Ovary (tissue), 3 donors: ENCODE data around the gene MRM2.

Experiments
- POLR2A ChIP-seq: fragments of 450-650 bp; IDR thresholded peaks from one replicate; pipeline ENCODE4 v1.6.1; 2017; ENCODE audit warnings: antibody characterized with exemption, mild to moderate bottlenecking, moderate library complexity
- TF ChIP-seq, protein P1 (sequence below), 3 donors: fragments of 450-650 bp in 2 of 3; fragments of 200-600 bp in 1 of 3; IDR thresholded peaks; one replicate each; pipeline versions ENCODE4 v1.5.1 to v1.8.0; 2016 to 2022; ENCODE audit warnings: antibody characterized with exemption in 3 of 3, mild to moderate bottlenecking in 1 of 3
- donor health status: DM: no; HTN: no; CAD: no.

DNA sequence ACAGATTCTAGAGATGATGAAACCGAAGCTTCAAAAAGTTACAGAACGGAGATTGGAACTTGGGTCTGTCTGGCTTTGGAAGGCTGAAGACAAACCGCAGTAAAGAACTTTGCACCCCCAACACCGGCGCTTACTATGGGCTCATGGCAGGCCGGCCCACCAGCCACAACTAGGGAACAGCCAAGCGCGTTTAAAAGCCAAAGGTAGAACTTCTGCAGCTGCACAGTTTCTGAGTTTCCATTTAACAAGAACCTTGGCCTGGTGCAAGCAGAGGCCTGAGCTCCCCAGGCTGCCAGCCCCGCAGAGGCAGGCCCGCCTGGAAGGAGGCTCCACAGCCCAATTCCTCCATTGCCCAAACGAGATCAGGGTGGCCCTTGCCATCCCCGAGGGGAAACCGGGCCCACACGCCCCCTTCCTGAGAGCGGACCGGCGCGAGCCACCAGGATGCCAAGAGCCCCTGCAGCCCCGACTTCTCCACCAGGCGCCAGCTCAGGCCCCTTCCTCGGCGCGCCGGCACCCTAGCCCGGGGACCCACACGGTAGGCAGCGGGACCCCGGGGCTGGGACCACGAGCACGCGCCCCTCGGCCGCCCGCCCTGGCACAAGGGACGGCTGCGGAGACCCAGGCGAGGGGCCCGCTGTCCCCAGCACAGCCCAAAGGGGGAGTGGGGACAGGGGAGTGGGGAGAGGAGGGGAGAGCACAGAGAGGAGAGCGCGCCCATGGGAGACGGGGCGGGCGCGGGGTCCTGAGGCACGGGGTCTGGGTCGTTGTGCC is 9.8 kb downstream of the MRM2 start:
- no peak for TF ChIP-seq POLR2A
- TF ChIP-seq, protein P1, sequence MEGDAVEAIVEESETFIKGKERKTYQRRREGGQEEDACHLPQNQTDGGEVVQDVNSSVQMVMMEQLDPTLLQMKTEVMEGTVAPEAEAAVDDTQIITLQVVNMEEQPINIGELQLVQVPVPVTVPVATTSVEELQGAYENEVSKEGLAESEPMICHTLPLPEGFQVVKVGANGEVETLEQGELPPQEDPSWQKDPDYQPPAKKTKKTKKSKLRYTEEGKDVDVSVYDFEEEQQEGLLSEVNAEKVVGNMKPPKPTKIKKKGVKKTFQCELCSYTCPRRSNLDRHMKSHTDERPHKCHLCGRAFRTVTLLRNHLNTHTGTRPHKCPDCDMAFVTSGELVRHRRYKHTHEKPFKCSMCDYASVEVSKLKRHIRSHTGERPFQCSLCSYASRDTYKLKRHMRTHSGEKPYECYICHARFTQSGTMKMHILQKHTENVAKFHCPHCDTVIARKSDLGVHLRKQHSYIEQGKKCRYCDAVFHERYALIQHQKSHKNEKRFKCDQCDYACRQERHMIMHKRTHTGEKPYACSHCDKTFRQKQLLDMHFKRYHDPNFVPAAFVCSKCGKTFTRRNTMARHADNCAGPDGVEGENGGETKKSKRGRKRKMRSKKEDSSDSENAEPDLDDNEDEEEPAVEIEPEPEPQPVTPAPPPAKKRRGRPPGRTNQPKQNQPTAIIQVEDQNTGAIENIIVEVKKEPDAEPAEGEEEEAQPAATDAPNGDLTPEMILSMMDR (IDR thresholded peaks at IDR 0.05): no peak
